ENCODE data around the gene NPTX2.

Gene NPTX2

GRCh38 chr7:98662289-98662688 is 45.2 kb downstream of the NPTX2 start:
- Histone ChIP-seq H3K4me1 (ENCODE audit: insufficient read depth, poor library complexity, severe bottlenecking) (no peaks in the 10 kb centered on the region), H3K36me3 (ENCODE audit: low read depth) (no peaks in the 10 kb centered on the region), H3K4me3 (ENCODE audit: severe bottlenecking) (no peak overlapping the region), H3K27ac (ENCODE audit: poor library complexity, severe bottlenecking) (no peak overlapping the region), H3K27me3 (ENCODE audit: insufficient read depth, poor library complexity, severe bottlenecking) (no peaks in the 10 kb centered on the region), H3K9me3 (ENCODE audit: severe bottlenecking) (no peaks in the 10 kb centered on the region)
- DNase-seq (ENCODE audit: low spot score) (no peak), ATAC-seq (ENCODE audit: low read depth) (no peak)
- no peak for TF ChIP-seq CTCF (IDR thresholded peaks at IDR 0.05; ENCODE audit: poor library complexity, severe bottlenecking)

GRCh38 chr7:98664882-98665281 is 47.8 kb downstream of the NPTX2 start:
- TF ChIP-seq CTCF (IDR thresholded peaks at IDR 0.05; ENCODE audit: poor library complexity, severe bottlenecking) = no peak
- ATAC-seq (ENCODE audit: low read depth) (no peak), DNase-seq (ENCODE audit: low spot score) (no peak)
- no peaks in the 10 kb centered on the region for H3K9me3 ChIP-seq (ENCODE audit: severe bottlenecking)
- no peaks in the 10 kb centered on the region for H3K4me1 ChIP-seq (ENCODE audit: insufficient read depth, poor library complexity, severe bottlenecking)
- no peaks in the 10 kb centered on the region for H3K36me3 ChIP-seq (ENCODE audit: low read depth)
- H3K4me3 ChIP-seq (ENCODE audit: severe bottlenecking) = no peak overlapping the region
- no peaks in the 10 kb centered on the region for H3K27me3 ChIP-seq (ENCODE audit: insufficient read depth, poor library complexity, severe bottlenecking)
- H3K27ac ChIP-seq (ENCODE audit: poor library complexity, severe bottlenecking) = no peak overlapping the region

- DNase-seq (ENCODE audit: low spot score) = no peak
Observed at GRCh38 chr7:98668255-98668654, 51.2 kb downstream of the NPTX2 start.

GRCh38 chr7:98669329-98670000 is 52.4 kb downstream of the NPTX2 start:
- H3K36me3 ChIP-seq (ENCODE audit: low read depth) = no peaks in the 10 kb centered on the region
- H3K4me3 ChIP-seq (ENCODE audit: severe bottlenecking) = no peak overlapping the region
- DNase-seq (ENCODE audit: low spot score) = no peak
- no peak for TF ChIP-seq CTCF (IDR thresholded peaks at IDR 0.05; ENCODE audit: poor library complexity, severe bottlenecking)
- ATAC-seq (ENCODE audit: low read depth) = no peak
- H3K4me1 ChIP-seq (ENCODE audit: insufficient read depth, poor library complexity, severe bottlenecking) = no peaks in the 10 kb centered on the region
- no peaks in the 10 kb centered on the region for H3K9me3 ChIP-seq (ENCODE audit: severe bottlenecking)
- no peak overlapping the region for H3K27ac ChIP-seq (ENCODE audit: poor library complexity, severe bottlenecking)
- H3K27me3 ChIP-seq (ENCODE audit: insufficient read depth, poor library complexity, severe bottlenecking) = no peaks in the 10 kb centered on the region

More at GRCh38 chr7:98668255-98668654, 51.2 kb downstream of the NPTX2 start:
- no peaks in the 10 kb centered on the region for H3K36me3 ChIP-seq (ENCODE audit: low read depth)
- no peaks in the 10 kb centered on the region for H3K9me3 ChIP-seq (ENCODE audit: severe bottlenecking)
- H3K27ac ChIP-seq (ENCODE audit: poor library complexity, severe bottlenecking) = no peak overlapping the region
- no peak for ATAC-seq (ENCODE audit: low read depth)
- H3K4me1 ChIP-seq (ENCODE audit: insufficient read depth, poor library complexity, severe bottlenecking) = no peaks in the 10 kb centered on the region
- no peak overlapping the region for H3K4me3 ChIP-seq (ENCODE audit: severe bottlenecking)
- TF ChIP-seq CTCF (IDR thresholded peaks at IDR 0.05; ENCODE audit: poor library complexity, severe bottlenecking) = no peak
- H3K27me3 ChIP-seq (ENCODE audit: insufficient read depth, poor library complexity, severe bottlenecking) = no peaks in the 10 kb centered on the region

GRCh38 chr7:98670186-98670585 is 53.1 kb downstream of the NPTX2 start:
- DNase-seq (ENCODE audit: low spot score) = no peak
- H3K27me3 ChIP-seq (ENCODE audit: insufficient read depth, poor library complexity, severe bottlenecking) = no peaks in the 10 kb centered on the region
- H3K36me3 ChIP-seq (ENCODE audit: low read depth) = no peaks in the 10 kb centered on the region
- no peak for ATAC-seq (ENCODE audit: low read depth)
- no peaks in the 10 kb centered on the region for H3K9me3 ChIP-seq (ENCODE audit: severe bottlenecking)
- H3K27ac ChIP-seq (ENCODE audit: poor library complexity, severe bottlenecking) = no peak overlapping the region
- no peak for TF ChIP-seq CTCF (IDR thresholded peaks at IDR 0.05; ENCODE audit: poor library complexity, severe bottlenecking)
- H3K4me3 ChIP-seq (ENCODE audit: severe bottlenecking) = no peak overlapping the region
- no peaks in the 10 kb centered on the region for H3K4me1 ChIP-seq (ENCODE audit: insufficient read depth, poor library complexity, severe bottlenecking)
